Measurements from ENCODE around the gene TBC1D23.
"Not testable (repeated sequence)": the region's sequence is repeated elsewhere in the genome, so short reads cannot be mapped to it uniquely, and the experiment has no call there.

Gene TBC1D23

DNA sequence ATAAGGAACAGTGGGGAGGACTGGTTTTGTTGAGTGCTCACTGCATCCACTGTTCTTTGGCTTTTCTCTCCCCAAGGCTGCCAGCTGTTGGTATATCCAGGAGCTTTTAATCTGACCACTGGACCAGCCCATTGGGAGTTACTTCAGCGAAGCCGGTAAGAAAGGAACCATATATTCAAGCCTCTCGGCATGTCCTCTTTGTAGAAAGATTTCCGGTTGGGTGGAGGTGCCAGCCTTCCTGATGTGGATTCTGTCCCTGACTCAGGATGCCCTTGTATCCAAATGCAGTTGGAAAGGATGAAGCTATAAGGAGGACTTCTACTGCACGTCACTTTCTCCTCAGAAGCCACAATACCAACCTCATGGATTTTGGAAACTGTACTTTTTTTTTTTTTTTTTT is 87.9 kb downstream of the TBC1D23 start:
- TF ChIP-seq, protein P1, sequence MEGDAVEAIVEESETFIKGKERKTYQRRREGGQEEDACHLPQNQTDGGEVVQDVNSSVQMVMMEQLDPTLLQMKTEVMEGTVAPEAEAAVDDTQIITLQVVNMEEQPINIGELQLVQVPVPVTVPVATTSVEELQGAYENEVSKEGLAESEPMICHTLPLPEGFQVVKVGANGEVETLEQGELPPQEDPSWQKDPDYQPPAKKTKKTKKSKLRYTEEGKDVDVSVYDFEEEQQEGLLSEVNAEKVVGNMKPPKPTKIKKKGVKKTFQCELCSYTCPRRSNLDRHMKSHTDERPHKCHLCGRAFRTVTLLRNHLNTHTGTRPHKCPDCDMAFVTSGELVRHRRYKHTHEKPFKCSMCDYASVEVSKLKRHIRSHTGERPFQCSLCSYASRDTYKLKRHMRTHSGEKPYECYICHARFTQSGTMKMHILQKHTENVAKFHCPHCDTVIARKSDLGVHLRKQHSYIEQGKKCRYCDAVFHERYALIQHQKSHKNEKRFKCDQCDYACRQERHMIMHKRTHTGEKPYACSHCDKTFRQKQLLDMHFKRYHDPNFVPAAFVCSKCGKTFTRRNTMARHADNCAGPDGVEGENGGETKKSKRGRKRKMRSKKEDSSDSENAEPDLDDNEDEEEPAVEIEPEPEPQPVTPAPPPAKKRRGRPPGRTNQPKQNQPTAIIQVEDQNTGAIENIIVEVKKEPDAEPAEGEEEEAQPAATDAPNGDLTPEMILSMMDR (IDR thresholded peaks at IDR 0.05): no peak
- no peaks in the 10 kb centered on the region for H3K27me3 ChIP-seq
- H3K4me3 ChIP-seq: no peak overlapping the region
- H3K9me3 ChIP-seq: no peaks in the 10 kb centered on the region
- intact Hi-C loops (cut with DNase I; ENCODE audit: low total_unique reads): no loop called here
- no peak overlapping the region for H3K27ac ChIP-seq
- no peak for DNase-seq
- H3K36me3 ChIP-seq: peaks cover 68 to 87% (median 78%) of the 10 kb centered on the region in 3 donors
- H3K4me1 ChIP-seq: no peaks in the 10 kb centered on the region

DNA sequence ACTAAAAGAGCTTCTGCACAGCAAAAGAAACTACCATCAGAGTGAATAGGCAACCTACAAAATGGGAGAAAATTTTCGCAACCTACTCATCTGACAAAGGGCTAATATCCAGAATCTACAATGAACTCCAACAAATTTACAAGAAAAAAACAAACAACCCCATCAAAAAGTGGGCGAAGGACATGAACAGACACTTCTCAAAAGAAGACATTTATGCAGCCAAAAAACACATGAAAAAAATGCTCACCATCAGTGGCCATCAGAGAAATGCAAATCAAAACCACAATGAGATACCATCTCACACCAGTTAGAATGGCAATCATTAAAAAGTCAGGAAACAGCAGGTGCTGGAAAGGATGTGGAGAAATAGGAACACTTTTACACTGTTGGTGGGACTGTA is 91.0 kb downstream of the TBC1D23 start:
- peaks cover 61 to 87% (median 77%) of the 10 kb centered on the region in 3 donors for H3K36me3 ChIP-seq

DNA sequence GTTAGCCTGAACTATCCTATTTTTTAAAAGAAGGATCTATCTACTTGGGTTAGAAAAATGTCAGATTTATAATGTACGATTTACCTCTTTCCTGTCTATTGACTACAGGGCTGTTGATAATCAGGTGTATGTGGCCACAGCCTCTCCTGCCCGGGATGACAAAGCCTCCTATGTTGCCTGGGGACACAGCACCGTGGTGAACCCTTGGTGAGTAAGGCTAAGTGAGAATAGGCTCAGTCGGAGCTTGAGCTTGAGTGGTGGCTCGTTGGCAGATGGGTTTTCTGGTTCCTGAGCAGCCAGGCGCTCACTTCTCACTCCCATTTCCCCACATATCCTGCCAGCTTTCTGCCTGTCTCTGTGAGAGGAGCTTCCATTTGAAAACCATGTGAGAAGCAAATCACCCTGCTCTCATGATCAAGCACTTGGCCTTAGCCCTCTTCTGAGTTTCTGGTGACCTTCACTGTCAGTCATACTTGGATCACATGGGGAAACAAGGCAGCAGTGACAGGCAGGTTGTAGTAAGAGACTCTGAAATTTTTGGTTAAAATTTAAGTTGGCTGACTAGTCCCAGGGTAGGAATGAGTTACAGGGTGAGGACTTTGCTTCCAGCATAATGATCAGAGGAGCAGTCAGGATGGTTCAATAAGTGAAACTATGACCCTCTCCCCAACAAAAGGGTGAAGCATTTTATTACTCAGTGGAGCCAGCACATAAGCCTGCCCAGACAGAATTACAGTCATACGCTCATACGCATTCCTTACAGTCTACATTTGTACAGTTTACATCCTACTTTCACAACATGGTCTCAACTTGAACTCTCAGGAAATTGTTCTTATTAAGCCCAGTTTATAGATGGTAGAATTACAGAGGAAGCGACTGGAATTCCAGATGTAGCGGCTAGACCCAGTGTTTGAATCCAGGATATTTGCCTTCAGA is 91.8 kb downstream of the TBC1D23 start:
- TF ChIP-seq, protein P1 (IDR thresholded peaks at IDR 0.05): no peak
- Histone ChIP-seq H3K27ac (no peak overlapping the region), H3K4me3 (no peak overlapping the region), H3K9me3 (no peaks in the 10 kb centered on the region), H3K4me1 (no peaks in the 10 kb centered on the region), H3K36me3 (peaks cover 68 to 83% (median 69%) of the 10 kb centered on the region in 3 donors), H3K27me3 (no peaks in the 10 kb centered on the region)
- no peak for DNase-seq
- intact Hi-C loops (cut with DNase I; ENCODE audit: low total_unique reads): no loop called here

More for the DNA sequence above, 91.0 kb downstream of the TBC1D23 start:
- H3K4me3 ChIP-seq; H3K9me3 ChIP-seq; H3K27ac ChIP-seq; H3K4me1 ChIP-seq; intact Hi-C loops (cut with DNase I; ENCODE audit: low total_unique reads); DNase-seq; H3K27me3 ChIP-seq: not testable (repeated sequence)

DNA sequence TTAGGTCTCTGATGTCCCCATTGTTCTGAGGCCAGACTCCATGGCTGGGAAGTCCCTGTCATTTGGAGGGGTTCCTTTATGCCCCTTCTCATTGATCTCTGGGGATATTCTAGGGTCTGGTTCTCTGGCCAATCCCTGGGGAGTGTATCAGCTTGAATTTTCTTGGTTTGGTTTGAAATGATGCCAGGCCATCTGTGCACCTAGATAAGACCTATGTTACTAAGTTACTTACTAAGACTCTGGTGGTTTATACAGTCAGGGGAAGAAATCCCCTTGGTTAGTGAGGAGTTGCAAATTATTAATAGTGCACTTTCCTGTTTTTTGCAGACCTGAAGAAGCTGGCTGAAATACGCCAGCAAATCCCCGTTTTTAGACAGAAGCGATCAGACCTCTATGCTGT is 94.1 kb downstream of the TBC1D23 start:
- peaks cover 51 to 65% (median 57%) of the 10 kb centered on the region in 3 donors for H3K36me3 ChIP-seq

DNA sequence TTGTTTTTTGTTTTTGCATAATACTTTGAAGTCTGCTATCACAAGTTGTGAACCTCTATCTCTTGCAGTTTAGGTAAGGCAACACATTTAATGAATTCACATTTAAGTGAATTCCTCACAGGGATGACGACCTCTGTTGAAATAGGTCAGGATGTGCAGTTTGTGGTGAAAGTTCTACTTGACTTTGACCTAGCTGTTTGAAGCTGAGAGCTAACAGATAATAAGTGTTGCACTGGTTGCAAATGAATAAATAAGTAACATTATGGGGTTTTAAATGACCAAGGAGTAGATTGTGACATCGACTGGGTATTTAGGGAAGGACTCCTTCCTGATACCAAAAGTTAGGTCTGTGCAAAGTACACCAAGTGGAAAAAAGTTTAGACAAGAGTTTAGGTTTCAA is 97.6 kb downstream of the TBC1D23 start:
- DNase-seq: no peak
- intact Hi-C loops (cut with DNase I; ENCODE audit: low total_unique reads): no loop called here
- peaks cover 0 to 5% (median 0%) of the 10 kb centered on the region in 3 donors for H3K9me3 ChIP-seq

More for the DNA sequence above, 94.1 kb downstream of the TBC1D23 start:
- Histone ChIP-seq H3K9me3 (no peaks in the 10 kb centered on the region), H3K4me3 (no peak overlapping the region), H3K27ac (no peak overlapping the region), H3K27me3 (no peaks in the 10 kb centered on the region), H3K4me1 (no peaks in the 10 kb centered on the region)
- intact Hi-C loops (cut with DNase I; ENCODE audit: low total_unique reads): no loop called here
- no peak for DNase-seq
- TF ChIP-seq, protein P1 (IDR thresholded peaks at IDR 0.05): no peak

DNA sequence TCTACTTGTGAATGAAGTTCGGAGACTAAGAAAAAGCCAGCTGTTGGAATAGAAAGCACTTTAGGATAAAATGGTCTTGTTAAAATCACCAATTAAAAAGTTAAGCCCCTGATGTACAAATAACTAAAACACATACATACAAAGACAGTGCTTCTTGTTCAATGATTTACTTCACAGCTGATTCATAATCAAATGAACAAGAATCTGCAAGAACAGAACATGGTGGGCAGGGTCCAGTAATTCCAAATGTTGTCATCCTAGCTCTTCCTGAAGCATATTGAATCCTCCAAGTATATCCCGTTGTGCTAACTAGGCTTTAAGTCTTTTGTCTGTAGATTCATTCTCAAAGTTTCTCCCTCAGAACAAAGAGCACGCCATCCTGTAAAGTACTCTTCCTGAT is 98.2 kb downstream of the TBC1D23 start:
- TF ChIP-seq, protein P1 (IDR thresholded peaks at IDR 0.05): no peak
- intact Hi-C loops (cut with DNase I; ENCODE audit: low total_unique reads): no loop called here
- Histone ChIP-seq H3K4me1 (no peaks in the 10 kb centered on the region), H3K27ac (no peak overlapping the region), H3K27me3 (no peaks in the 10 kb centered on the region), H3K4me3 (no peak overlapping the region), H3K9me3 (peaks cover 0 to 5% (median 0%) of the 10 kb centered on the region in 3 donors), H3K36me3 (peaks cover 43 to 70% (median 64%) of the 10 kb centered on the region in 3 donors)
- no peak for DNase-seq

More for the DNA sequence above, 97.6 kb downstream of the TBC1D23 start:
- Histone ChIP-seq H3K4me1 (no peaks in the 10 kb centered on the region), H3K4me3 (no peak overlapping the region), H3K27ac (no peak overlapping the region), H3K27me3 (no peaks in the 10 kb centered on the region), H3K36me3 (peaks cover 41 to 68% (median 64%) of the 10 kb centered on the region in 3 donors)
- TF ChIP-seq, protein P1 (IDR thresholded peaks at IDR 0.05): no peak
